ENCODE measurements around the gene TMEM156. TPM values are rescaled to one million over a fixed set of nuclear protein-coding genes. Genes with fewer than 3 reads are reported as not detected.
"Not testable (repeated sequence)": the region's sequence is repeated elsewhere in the genome, so short reads cannot be mapped to it uniquely, and the experiment has no call there.

Gene TMEM156
- total RNA-seq, 1 donor from 2014 or later, result not detected

DNA sequence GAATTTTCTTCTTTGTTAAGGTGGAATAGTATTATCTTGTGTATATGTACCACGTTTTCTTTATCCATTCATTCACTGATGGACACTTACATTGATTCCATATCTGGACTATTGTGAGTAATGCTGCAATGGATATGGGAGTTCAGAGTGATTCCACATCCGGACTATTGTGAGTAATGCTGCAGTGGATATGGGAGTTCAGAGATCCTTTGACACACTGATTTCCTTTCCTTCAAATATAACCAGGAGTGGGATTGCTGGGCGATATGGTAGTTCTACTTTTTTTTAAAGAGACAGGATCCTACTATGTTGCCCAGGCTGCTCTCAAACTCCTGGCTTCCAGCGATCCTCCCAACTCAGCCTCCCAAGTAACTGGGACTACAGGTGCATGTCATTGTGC is 12.1 kb downstream of the TMEM156 start:
- no peaks in the 10 kb centered on the region for H3K4me1 ChIP-seq
- H3K36me3 ChIP-seq, result no peaks in the 10 kb centered on the region
- no peaks in the 10 kb centered on the region for H3K27me3 ChIP-seq (ENCODE audit: low read depth)
- no peak for DNase-seq
- H3K9me3 ChIP-seq (replicated peaks), result peaks cover 13% of the 10 kb centered on the region
- no peak overlapping the region for H3K27ac ChIP-seq (replicated peaks)
- no peak overlapping the region for H3K4me3 ChIP-seq
- intact Hi-C loops (cut with micrococcal nuclease), result no loop called here
- TF ChIP-seq, protein P1, sequence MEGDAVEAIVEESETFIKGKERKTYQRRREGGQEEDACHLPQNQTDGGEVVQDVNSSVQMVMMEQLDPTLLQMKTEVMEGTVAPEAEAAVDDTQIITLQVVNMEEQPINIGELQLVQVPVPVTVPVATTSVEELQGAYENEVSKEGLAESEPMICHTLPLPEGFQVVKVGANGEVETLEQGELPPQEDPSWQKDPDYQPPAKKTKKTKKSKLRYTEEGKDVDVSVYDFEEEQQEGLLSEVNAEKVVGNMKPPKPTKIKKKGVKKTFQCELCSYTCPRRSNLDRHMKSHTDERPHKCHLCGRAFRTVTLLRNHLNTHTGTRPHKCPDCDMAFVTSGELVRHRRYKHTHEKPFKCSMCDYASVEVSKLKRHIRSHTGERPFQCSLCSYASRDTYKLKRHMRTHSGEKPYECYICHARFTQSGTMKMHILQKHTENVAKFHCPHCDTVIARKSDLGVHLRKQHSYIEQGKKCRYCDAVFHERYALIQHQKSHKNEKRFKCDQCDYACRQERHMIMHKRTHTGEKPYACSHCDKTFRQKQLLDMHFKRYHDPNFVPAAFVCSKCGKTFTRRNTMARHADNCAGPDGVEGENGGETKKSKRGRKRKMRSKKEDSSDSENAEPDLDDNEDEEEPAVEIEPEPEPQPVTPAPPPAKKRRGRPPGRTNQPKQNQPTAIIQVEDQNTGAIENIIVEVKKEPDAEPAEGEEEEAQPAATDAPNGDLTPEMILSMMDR (IDR thresholded peaks at IDR 0.05; ENCODE audit: borderline replicate concordance), result no peak

DNA sequence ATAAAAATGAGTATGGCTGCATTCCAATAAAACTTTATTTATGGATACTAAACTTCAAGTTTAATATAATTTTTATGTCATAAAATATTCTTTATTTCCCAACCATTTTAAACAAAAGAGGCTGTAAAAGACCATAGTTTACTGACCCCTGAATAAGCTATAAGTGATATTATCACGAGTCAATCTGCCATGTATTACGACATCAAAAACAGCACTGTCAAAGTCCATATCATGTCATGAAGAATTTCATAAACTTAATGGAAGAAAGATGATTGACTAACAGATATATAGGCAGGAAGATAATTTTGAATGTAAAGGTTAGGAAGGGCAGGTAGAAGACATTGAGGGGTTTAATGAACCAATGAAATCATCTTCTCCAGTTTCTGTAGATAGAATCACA is 18.2 kb downstream of the TMEM156 start:
- Histone ChIP-seq H3K27ac (replicated peaks) (no peak overlapping the region), H3K27me3 (ENCODE audit: low read depth) (no peaks in the 10 kb centered on the region), H3K4me1 (no peaks in the 10 kb centered on the region), H3K36me3 (no peaks in the 10 kb centered on the region), H3K9me3 (replicated peaks) (peaks cover 23% of the 10 kb centered on the region), H3K4me3 (no peak overlapping the region)
- intact Hi-C loops (cut with micrococcal nuclease), result no loop called here
- DNase-seq, result no peak
- TF ChIP-seq, protein P1 (IDR thresholded peaks at IDR 0.05; ENCODE audit: borderline replicate concordance), result no peak

DNA sequence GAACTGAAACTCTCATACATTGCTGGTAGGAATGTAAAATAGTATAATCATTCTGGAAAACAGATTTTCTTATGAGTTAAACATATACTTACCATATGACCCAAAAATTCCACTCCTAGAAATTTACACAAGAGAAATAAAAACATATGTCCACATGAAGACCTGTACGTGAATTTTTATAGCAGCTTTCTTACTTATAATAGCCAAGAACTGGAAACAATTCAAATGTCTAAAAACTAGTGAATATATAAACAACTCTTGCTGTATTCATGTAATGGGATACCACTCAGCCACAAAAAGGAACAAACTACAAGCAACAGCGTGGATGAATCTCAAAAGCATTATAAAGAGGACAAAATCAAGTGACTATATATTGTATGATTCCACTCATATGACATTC is 27.5 kb downstream of the TMEM156 start:
- TF ChIP-seq, protein P1 (IDR thresholded peaks at IDR 0.05; ENCODE audit: borderline replicate concordance), result no peak
- intact Hi-C loops (cut with micrococcal nuclease), result no loop called here
- DNase-seq, result no peak
- H3K9me3 ChIP-seq (replicated peaks), result peaks cover 16% of the 10 kb centered on the region
- H3K4me1 ChIP-seq, result no peaks in the 10 kb centered on the region
- no peak overlapping the region for H3K27ac ChIP-seq (replicated peaks)
- H3K4me3 ChIP-seq, result no peak overlapping the region
- no peaks in the 10 kb centered on the region for H3K27me3 ChIP-seq (ENCODE audit: low read depth)
- H3K36me3 ChIP-seq, result no peaks in the 10 kb centered on the region

DNA sequence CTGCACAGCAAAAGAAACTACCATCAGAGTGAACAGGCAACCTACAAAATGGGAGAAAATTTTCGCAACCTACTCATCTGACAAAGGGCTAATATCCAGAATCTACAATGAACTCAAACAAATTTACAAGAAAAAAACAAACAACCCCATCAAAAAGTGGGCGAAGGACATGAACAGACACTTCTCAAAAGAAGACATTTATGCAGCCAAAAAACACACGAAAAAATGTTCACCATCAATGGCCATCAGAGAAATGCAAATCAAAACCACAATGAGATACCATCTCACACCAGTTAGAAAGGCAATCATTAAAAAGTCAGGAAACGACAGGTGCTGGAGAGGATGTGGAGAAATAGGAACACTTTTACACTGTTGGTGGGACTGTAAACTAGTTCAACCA is 30.2 kb downstream of the TMEM156 start:
- H3K9me3 ChIP-seq (replicated peaks), result peaks cover 23% of the 10 kb centered on the region
- H3K27me3 ChIP-seq (ENCODE audit: low read depth); intact Hi-C loops (cut with micrococcal nuclease); H3K36me3 ChIP-seq; H3K27ac ChIP-seq (replicated peaks); H3K4me1 ChIP-seq; DNase-seq; H3K4me3 ChIP-seq: not testable (repeated sequence)

DNA sequence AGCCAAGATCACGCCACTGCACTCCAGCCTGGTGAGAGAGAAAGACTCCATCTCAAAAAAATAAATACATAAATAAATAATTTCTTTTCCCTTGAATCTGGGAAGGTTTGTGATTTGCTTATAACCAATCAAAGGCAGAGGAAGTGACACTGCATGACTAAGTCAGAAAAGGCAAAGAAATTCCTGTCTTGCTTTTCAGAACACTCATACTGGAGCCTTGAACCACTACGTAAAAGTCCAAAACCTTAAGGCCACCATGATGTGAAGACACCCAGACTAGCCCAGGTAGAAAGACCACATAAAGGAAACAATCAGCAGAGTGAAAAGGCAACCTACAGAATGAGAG is 36.6 kb downstream of the TMEM156 start:
- Histone ChIP-seq H3K4me3 (no peak overlapping the region), H3K27ac (replicated peaks) (no peak overlapping the region), H3K9me3 (replicated peaks) (peaks cover 16% of the 10 kb centered on the region), H3K27me3 (ENCODE audit: low read depth) (no peaks in the 10 kb centered on the region), H3K36me3 (no peaks in the 10 kb centered on the region), H3K4me1 (no peaks in the 10 kb centered on the region)
- no peak for DNase-seq
- TF ChIP-seq, protein P1 (IDR thresholded peaks at IDR 0.05; ENCODE audit: borderline replicate concordance), result no peak
- intact Hi-C loops (cut with micrococcal nuclease), result no loop called here

DNA sequence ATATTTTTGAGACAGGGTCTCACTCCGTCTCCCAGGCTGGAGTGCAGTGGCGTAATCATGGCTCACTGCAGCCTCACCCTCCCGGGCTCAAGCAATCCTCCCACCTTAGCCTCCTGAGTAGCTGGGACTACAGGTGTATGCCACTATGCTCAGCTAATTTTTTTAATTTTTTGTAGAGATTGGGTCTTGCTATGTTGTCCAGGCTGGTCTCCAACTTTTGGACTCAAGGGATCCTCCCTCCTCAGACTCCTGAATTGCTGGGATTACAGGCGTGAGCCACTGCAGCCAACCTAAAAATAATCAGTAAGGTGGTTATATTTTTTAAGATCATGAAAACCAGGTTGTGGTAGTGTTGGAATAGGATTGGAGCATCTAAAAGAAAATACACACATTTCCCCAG is 38.1 kb downstream of the TMEM156 start:
- intact Hi-C loops (cut with micrococcal nuclease), result no loop called here
- no peak for DNase-seq
- Histone ChIP-seq H3K9me3 (replicated peaks) (peaks cover under 1% of the 10 kb centered on the region), H3K4me1 (no peaks in the 10 kb centered on the region), H3K27ac (replicated peaks) (no peak overlapping the region), H3K4me3 (no peak overlapping the region), H3K36me3 (no peaks in the 10 kb centered on the region), H3K27me3 (ENCODE audit: low read depth) (no peaks in the 10 kb centered on the region)
- TF ChIP-seq, protein P1 (IDR thresholded peaks at IDR 0.05; ENCODE audit: borderline replicate concordance), result no peak

Measured in left ventricle myocardium inferior (tissue), 1 donor.